Neural progenitor cell (in vitro differentiated cells): Measurements from ENCODE around the gene LTBP3. TPM values are rescaled to one million over a fixed set of nuclear protein-coding genes. Genes with fewer than 3 reads are reported as not detected.

ENCODE experiments used
- DNase-seq: peaks from one replicate; pipeline ENCODE4 v3.0.0-alpha.2; 2016; ENCODE audit warnings: low spot score
- H2AFZ ChIP-seq: fragments of 200-600 bp; sonication (generic); replicated peaks from 2 replicates; pipeline ENCODE4 v1.6.1; 2016; ENCODE audit warnings: antibody characterized with exemption
- H3F3A ChIP-seq: fragments of 200-600 bp; sonication (generic); 2 replicates; pipeline ENCODE4 v1.6.1; 2016; ENCODE audit warnings: antibody characterized with exemption, low read depth
- H3K27ac ChIP-seq: fragments of 200-600 bp; sonication (generic); 2 replicates; pipeline ENCODE4 v1.5.1; 2016; ENCODE audit warnings: mild to moderate bottlenecking
- H3K27me3 ChIP-seq: fragments of 200-600 bp; sonication (generic); 2 replicates; pipeline ENCODE4 v1.6.1; 2016; ENCODE audit warnings: mild to moderate bottlenecking, moderate library complexity
- H3K36me3 ChIP-seq: fragments of 200-600 bp; sonication (generic); 2 replicates; pipeline ENCODE4 v1.5.1; 2016
- H3K4me1 ChIP-seq: fragments of 200-600 bp; sonication (generic); 2 replicates; pipeline ENCODE4 v1.6.1; 2016; ENCODE audit warnings: mixed run types
- H3K4me2 ChIP-seq: fragments of 200-600 bp; sonication (generic); 2 replicates; pipeline ENCODE4 v1.6.1; 2016
- H3K4me3 ChIP-seq: fragments of 200-600 bp; sonication (generic); 2 replicates; pipeline ENCODE4 v1.5.1; 2016
- H3K79me2 ChIP-seq: fragments of 200-600 bp; sonication (generic); 2 replicates; pipeline ENCODE4 v1.6.1; 2016; ENCODE audit warnings: low read depth
- H3K9ac ChIP-seq: fragments of 200-600 bp; sonication (generic); 2 replicates; pipeline ENCODE4 v1.6.1; 2016
- H3K9me3 ChIP-seq: fragments of 200-600 bp; sonication (generic); 2 replicates; pipeline ENCODE4 v1.5.1; 2016; ENCODE audit warnings: low read depth
- H4K20me1 ChIP-seq: fragments of 200-600 bp; sonication (generic); 2 replicates; pipeline ENCODE4 v1.6.1; 2016; ENCODE audit warnings: low read depth
- H3K27ac Mint-ChIP-seq: 3 replicates; pipeline ENCODE4 v1.8.0; 2021; ENCODE audit warnings: mixed read lengths
- H3K27me3 Mint-ChIP-seq: 2 replicates; pipeline ENCODE4 v1.8.0; 2022; ENCODE audit warnings: low read depth, mild to moderate bottlenecking, inconsistent platforms, moderate library complexity, mixed read lengths; ENCODE audit not compliant: insufficient read depth
- H3K36me3 Mint-ChIP-seq: 3 replicates; pipeline ENCODE4 v1.8.0; 2021; ENCODE audit warnings: mixed read lengths
- H3K4me1 Mint-ChIP-seq: 3 replicates; pipeline ENCODE4 v1.8.0; 2021; ENCODE audit warnings: mixed read lengths
- H3K4me3 Mint-ChIP-seq: 3 replicates; pipeline ENCODE4 v1.8.0; 2021; ENCODE audit warnings: mild to moderate bottlenecking, moderate library complexity, mixed read lengths
- H3K9me3 Mint-ChIP-seq: 3 replicates; pipeline ENCODE4 v1.8.0; 2020; ENCODE audit warnings: mixed read lengths
- CTCF ChIP-seq: fragments of 200-600 bp; sonication (generic); IDR thresholded peaks from 2 replicates; pipeline ENCODE4 v1.5.1; 2017; ENCODE audit warnings: antibody characterized with exemption, mild to moderate bottlenecking
- EZH2 ChIP-seq: fragments of 200-600 bp; sonication (generic); IDR thresholded peaks from 2 replicates; pipeline ENCODE4 v1.6.1; 2017; ENCODE audit warnings: antibody characterized with exemption, mild to moderate bottlenecking, moderate library complexity
- EZH2phosphoT487 ChIP-seq: fragments of 200-600 bp; sonication (generic); IDR thresholded peaks from 2 replicates; pipeline ENCODE4 v1.6.1; 2017; ENCODE audit warnings: antibody characterized with exemption
- total RNA-seq: library from RNA; depleted of rRNA; stranded (reverse); fragments of >200 nt; gene quantifications from 2 replicates; pipeline ENCODE4 v1.2.3, GENCODE V29; 2015; ENCODE audit warnings: low replicate concordance

The LTBP3 gene
- total RNA-seq, 1 donor from 2014 or later: 1.2 TPM

GRCh38 chr11:65576232-65576866 is 18.2 kb upstream of the LTBP3 start:
- Histone ChIP-seq H3K9me3 (no peaks in the 10 kb centered on the region), H3F3A (peaks cover 44% of the 10 kb centered on the region), H3K79me2 (peaks cover 12% of the 10 kb centered on the region), H3K36me3 (no peaks in the 10 kb centered on the region), H3K4me3 (peak overlapping the region; percentile 50), H4K20me1 (peaks cover 47% of the 10 kb centered on the region), H3K27me3 (peaks cover 53% of the 10 kb centered on the region), H3K9ac (no peak overlapping the region), H2AFZ (peak overlapping the region; percentile 68), H3K27ac (no peak overlapping the region), H3K4me1 (peaks cover 16% of the 10 kb centered on the region), H3K4me2 (peak overlapping the region; percentile 83)
- Mint-ChIP-seq H3K9me3 (no peaks in the 10 kb centered on the region), H3K27ac (no peak overlapping the region), H3K4me3 (peak overlapping the region; percentile 70), H3K27me3 (peaks cover 28% of the 10 kb centered on the region), H3K4me1 (peaks cover 43% of the 10 kb centered on the region), H3K36me3 (peaks cover 10% of the 10 kb centered on the region)
- TF ChIP-seq EZH2 (peak; percentile 3), EZH2phosphoT487 (no peak)
- DNase-seq: no peak

- Histone ChIP-seq H3K36me3 (no peaks in the 10 kb centered on the region), H2AFZ (peak within 1 kb of the TSS; percentile 68), H4K20me1 (peaks cover 53% of the 10 kb centered on the region), H3K9ac (no peak within 1 kb of the TSS), H3K9me3 (no peaks in the 10 kb centered on the region), H3K4me3 (peak within 1 kb of the TSS; percentile 50), H3K79me2 (peaks cover 19% of the 10 kb centered on the region), H3K4me2 (peak within 1 kb of the TSS; percentile 83), H3K4me1 (peaks cover 21% of the 10 kb centered on the region), H3K27me3 (peaks cover 53% of the 10 kb centered on the region), H3F3A (peaks cover 50% of the 10 kb centered on the region), H3K27ac (no peak within 1 kb of the TSS)
- peak; percentile 77 for DNase-seq
- peak within 1 kb of the TSS; percentile 79 for H3K4me3 Mint-ChIP-seq
- peaks cover 10% of the 10 kb centered on the region for H3K36me3 Mint-ChIP-seq
- peaks cover 28% of the 10 kb centered on the region for H3K27me3 Mint-ChIP-seq
- TF ChIP-seq EZH2 (peak; percentile 80), EZH2phosphoT487 (no peak)
- no peaks in the 10 kb centered on the region for H3K9me3 Mint-ChIP-seq
- peaks cover 46% of the 10 kb centered on the region for H3K4me1 Mint-ChIP-seq
- peak within 1 kb of the TSS; percentile 83 for H3K27ac Mint-ChIP-seq
These were observed 17.5 kb upstream of the LTBP3 start, which contains the start of gene EHBP1L1 for GRCh38 chr11:65575568-65576231. Gene EHBP1L1 (plus strand): TSS chr11:65576053. CDS start chr11:65576303, 250 bp downstream.

GRCh38 chr11:65574811-65575567 is 16.8 kb upstream of the LTBP3 start:
- no peak for DNase-seq
- Histone ChIP-seq H3K4me1 (peaks cover 21% of the 10 kb centered on the region), H2AFZ (no peak overlapping the region), H4K20me1 (peaks cover 56% of the 10 kb centered on the region), H3K27me3 (peaks cover 53% of the 10 kb centered on the region), H3K79me2 (peaks cover 23% of the 10 kb centered on the region), H3K27ac (no peak overlapping the region), H3K4me2 (peak overlapping the region; percentile 83), H3K4me3 (peak overlapping the region; percentile 50), H3F3A (peaks cover 56% of the 10 kb centered on the region), H3K9me3 (no peaks in the 10 kb centered on the region), H3K9ac (no peak overlapping the region), H3K36me3 (no peaks in the 10 kb centered on the region)
- H3K9me3 Mint-ChIP-seq: no peaks in the 10 kb centered on the region
- H3K36me3 Mint-ChIP-seq: peaks cover 10% of the 10 kb centered on the region
- peak overlapping the region; percentile 83 for H3K27ac Mint-ChIP-seq
- H3K4me1 Mint-ChIP-seq: peaks cover 50% of the 10 kb centered on the region
- TF ChIP-seq EZH2phosphoT487 (peak; percentile 90), CTCF (no peak), EZH2 (peak; percentile 92)
- peak overlapping the region; percentile 79 for H3K4me3 Mint-ChIP-seq
- H3K27me3 Mint-ChIP-seq: peaks cover 26% of the 10 kb centered on the region

- Histone ChIP-seq H3K27ac (no peak overlapping the region), H3K9ac (no peak overlapping the region), H3K4me1 (peaks cover 22% of the 10 kb centered on the region), H3K79me2 (peaks cover 24% of the 10 kb centered on the region), H3K36me3 (no peaks in the 10 kb centered on the region), H3F3A (peaks cover 63% of the 10 kb centered on the region), H4K20me1 (peaks cover 56% of the 10 kb centered on the region), H2AFZ (no peak overlapping the region), H3K4me3 (peak overlapping the region; percentile 48), H3K4me2 (peak overlapping the region; percentile 97), H3K9me3 (no peaks in the 10 kb centered on the region), H3K27me3 (peaks cover 53% of the 10 kb centered on the region)
- H3K9me3 Mint-ChIP-seq: no peaks in the 10 kb centered on the region
- peak overlapping the region; percentile 86 for H3K4me3 Mint-ChIP-seq
- H3K27me3 Mint-ChIP-seq: peaks cover 27% of the 10 kb centered on the region
- TF ChIP-seq EZH2phosphoT487 (peak; percentile 48), EZH2 (no peak), CTCF (peak; percentile 78)
- H3K36me3 Mint-ChIP-seq: peaks cover 10% of the 10 kb centered on the region
- H3K4me1 Mint-ChIP-seq: peaks cover 52% of the 10 kb centered on the region
- no peak overlapping the region for H3K27ac Mint-ChIP-seq
- DNase-seq: peak; percentile 94
These were observed 16.1 kb upstream of the LTBP3 start for GRCh38 chr11:65574109-65574810.
